ENCODE results near the gene DDX47.

Gene DDX47

GRCh38 chr12:12786351-12786705 is 26.8 kb upstream of the DDX47 start:
- H3K9me3 ChIP-seq (ENCODE audit: insufficient read depth, low read depth, low read length), result no peaks in the 10 kb centered on the region
- H3K27ac ChIP-seq (ENCODE audit: low read depth, low read length), result no peak overlapping the region
- H3K9ac ChIP-seq (ENCODE audit: low read depth, low read length), result peak overlapping the region; percentile 77; the same call in 1 of the 2 replicates
- H3K27me3 ChIP-seq (ENCODE audit: insufficient read depth, low read length), result peaks cover 43% of the 10 kb centered on the region
- WGBS, result 54% methylated on average over 4 of the region's 4 CpGs
- peaks cover 19% of the 10 kb centered on the region; the same call in 1 of the 2 replicates for H3K4me1 ChIP-seq (ENCODE audit: insufficient read depth, low read length)
- H3K36me3 ChIP-seq (ENCODE audit: insufficient read depth, low read length), result no peaks in the 10 kb centered on the region
- peak overlapping the region; percentile 63 for H3K4me3 ChIP-seq (ENCODE audit: low read length)

DNA sequence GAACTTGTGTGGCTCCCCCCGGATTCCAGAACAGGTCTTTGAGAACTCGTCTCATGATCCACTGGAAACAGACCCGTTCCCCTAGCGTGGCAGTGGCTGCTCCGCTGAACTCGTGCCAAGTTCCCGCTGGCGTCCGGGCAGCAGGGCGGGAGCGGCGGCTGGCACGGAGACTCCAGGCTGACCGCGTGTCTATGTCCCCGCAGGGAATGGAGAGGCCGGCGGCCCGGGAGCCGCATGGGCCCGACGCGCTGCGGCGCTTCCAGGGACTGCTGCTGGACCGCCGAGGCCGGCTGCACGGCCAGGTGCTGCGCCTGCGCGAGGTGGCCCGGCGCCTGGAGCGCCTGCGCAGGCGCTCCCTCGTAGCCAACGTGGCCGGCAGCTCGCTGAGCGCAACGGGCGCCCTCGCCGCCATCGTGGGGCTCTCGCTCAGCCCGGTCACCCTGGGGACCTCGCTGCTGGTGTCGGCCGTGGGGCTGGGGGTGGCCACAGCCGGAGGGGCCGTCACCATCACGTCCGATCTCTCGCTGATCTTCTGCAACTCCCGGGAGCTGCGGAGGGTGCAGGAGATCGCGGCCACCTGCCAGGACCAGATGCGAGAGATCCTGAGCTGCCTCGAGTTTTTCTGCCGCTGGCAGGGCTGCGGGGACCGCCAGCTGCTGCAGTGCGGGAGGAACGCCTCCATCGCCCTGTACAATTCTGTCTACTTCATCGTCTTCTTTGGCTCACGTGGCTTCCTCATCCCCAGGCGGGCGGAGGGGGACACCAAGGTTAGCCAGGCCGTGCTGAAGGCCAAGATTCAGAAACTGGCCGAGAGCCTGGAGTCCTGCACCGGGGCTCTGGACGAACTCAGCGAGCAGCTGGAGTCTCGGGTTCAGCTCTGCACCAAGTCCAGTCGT is 26.2 kb upstream of the DDX47 start:
- Histone ChIP-seq H3K4me3 (ENCODE audit: low read length) (peak overlapping the region; percentile 63), H3K9me3 (ENCODE audit: insufficient read depth, low read depth, low read length) (no peaks in the 10 kb centered on the region), H3K27me3 (ENCODE audit: insufficient read depth, low read length) (peaks cover 43% of the 10 kb centered on the region), H3K4me1 (ENCODE audit: insufficient read depth, low read length) (peaks cover 22% of the 10 kb centered on the region; the same call in 1 of the 2 replicates), H3K36me3 (ENCODE audit: insufficient read depth, low read length) (no peaks in the 10 kb centered on the region), H3K27ac (ENCODE audit: low read depth, low read length) (no peak overlapping the region), H3K9ac (ENCODE audit: low read depth, low read length) (peak overlapping the region; percentile 77)
- 17% methylated on average over 80 of the region's 80 CpGs for WGBS

DNA sequence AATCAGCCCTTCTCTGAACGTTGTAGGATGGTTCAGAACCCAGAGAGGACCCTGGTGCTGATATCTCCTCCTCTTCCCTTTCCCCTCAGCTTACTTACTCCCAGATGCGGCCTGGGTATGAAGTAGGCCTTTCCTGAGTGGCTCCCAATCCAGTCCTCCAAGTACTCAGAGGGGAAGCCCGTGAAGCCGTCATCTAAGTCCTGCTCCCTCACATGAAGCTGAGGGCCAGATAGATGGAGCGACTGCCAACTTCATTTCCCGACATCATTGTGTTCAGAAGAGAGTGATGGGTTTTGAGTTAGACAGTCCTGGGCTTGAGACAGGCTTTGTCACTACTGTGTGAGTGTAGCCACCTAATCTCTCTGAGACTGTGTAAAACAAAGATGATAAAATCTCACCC is 25.0 kb upstream of the DDX47 start:
- Histone ChIP-seq H3K4me3 (ENCODE audit: low read length) (no peak overlapping the region), H3K4me1 (ENCODE audit: insufficient read depth, low read length) (peaks cover 22% of the 10 kb centered on the region; the same call in 1 of the 2 replicates), H3K27ac (ENCODE audit: low read depth, low read length) (no peak overlapping the region), H3K9ac (ENCODE audit: low read depth, low read length) (no peak overlapping the region), H3K27me3 (ENCODE audit: insufficient read depth, low read length) (peaks cover 43% of the 10 kb centered on the region), H3K9me3 (ENCODE audit: insufficient read depth, low read depth, low read length) (no peaks in the 10 kb centered on the region), H3K36me3 (ENCODE audit: insufficient read depth, low read length) (no peaks in the 10 kb centered on the region)
- WGBS, result 87% methylated on average over 6 of the region's 6 CpGs

GRCh38 chr12:12788675-12789368 is 24.3 kb upstream of the DDX47 start:
- Histone ChIP-seq H3K4me1 (ENCODE audit: insufficient read depth, low read length) (peaks cover 22% of the 10 kb centered on the region; the same call in 1 of the 2 replicates), H3K36me3 (ENCODE audit: insufficient read depth, low read length) (no peaks in the 10 kb centered on the region), H3K9me3 (ENCODE audit: insufficient read depth, low read depth, low read length) (no peaks in the 10 kb centered on the region), H3K27me3 (ENCODE audit: insufficient read depth, low read length) (peaks cover 40% of the 10 kb centered on the region), H3K4me3 (ENCODE audit: low read length) (no peak overlapping the region), H3K27ac (ENCODE audit: low read depth, low read length) (no peak overlapping the region), H3K9ac (ENCODE audit: low read depth, low read length) (no peak overlapping the region)
- WGBS, result 18% methylated on average over 9 of the region's 9 CpGs

- Histone ChIP-seq H3K9ac (ENCODE audit: low read depth, low read length) (no peak overlapping the region), H3K4me3 (ENCODE audit: low read length) (no peak overlapping the region), H3K27me3 (ENCODE audit: insufficient read depth, low read length) (peaks cover 27% of the 10 kb centered on the region), H3K4me1 (ENCODE audit: insufficient read depth, low read length) (peaks cover 11% of the 10 kb centered on the region; the same call in 1 of the 2 replicates), H3K36me3 (ENCODE audit: insufficient read depth, low read length) (no peaks in the 10 kb centered on the region), H3K27ac (ENCODE audit: low read depth, low read length) (no peak overlapping the region), H3K9me3 (ENCODE audit: insufficient read depth, low read depth, low read length) (no peaks in the 10 kb centered on the region)
- WGBS, result 94% methylated on average over 4 of the region's 4 CpGs
These were observed 22.2 kb upstream of the DDX47 start for GRCh38 chr12:12790956-12791355.

DNA sequence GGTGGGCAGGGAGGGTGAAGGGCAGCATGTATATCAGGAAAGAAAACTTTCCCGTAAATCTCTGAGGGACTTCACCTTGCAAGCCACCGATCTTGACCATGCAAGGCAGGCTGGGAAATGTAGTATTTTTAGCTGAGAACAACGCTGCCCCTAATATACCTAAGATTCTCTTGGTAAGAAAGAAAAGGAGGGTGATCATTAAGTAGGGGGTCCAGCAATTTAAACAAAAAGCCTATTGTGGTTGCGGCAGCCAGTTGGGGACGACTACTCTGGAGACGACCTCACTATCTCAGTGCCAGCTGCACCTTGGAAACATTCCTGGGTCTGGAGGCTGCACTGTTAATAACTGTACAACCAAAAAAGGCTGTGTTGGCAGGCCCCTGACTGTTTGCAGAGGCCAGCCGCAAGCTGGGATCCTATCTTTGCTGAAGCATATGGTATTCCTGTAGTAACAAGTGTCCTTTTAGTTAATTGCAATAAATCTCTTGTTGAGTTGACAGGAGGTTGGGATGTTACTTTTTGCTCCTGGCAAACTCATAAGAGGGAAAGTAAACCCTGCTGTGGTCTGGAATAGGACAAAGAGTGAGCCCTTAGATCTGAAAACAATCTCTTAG is 21.3 kb upstream of the DDX47 start:
- Histone ChIP-seq H3K4me3 (ENCODE audit: low read length) (no peak overlapping the region), H3K4me1 (ENCODE audit: insufficient read depth, low read length) (peaks cover 3% of the 10 kb centered on the region; the same call in 1 of the 2 replicates), H3K36me3 (ENCODE audit: insufficient read depth, low read length) (no peaks in the 10 kb centered on the region), H3K27ac (ENCODE audit: low read depth, low read length) (no peak overlapping the region), H3K9ac (ENCODE audit: low read depth, low read length) (no peak overlapping the region), H3K9me3 (ENCODE audit: insufficient read depth, low read depth, low read length) (no peaks in the 10 kb centered on the region), H3K27me3 (ENCODE audit: insufficient read depth, low read length) (peaks cover 19% of the 10 kb centered on the region)
- 57% methylated on average over 7 of the region's 7 CpGs for WGBS

GRCh38 chr12:12792421-12792820 is 20.7 kb upstream of the DDX47 start:
- H3K27ac ChIP-seq (ENCODE audit: low read depth, low read length), result no peak overlapping the region

GRCh38 chr12:12794686-12795085 is 18.5 kb upstream of the DDX47 start:
- Histone ChIP-seq H3K27me3 (ENCODE audit: insufficient read depth, low read length) (no peaks in the 10 kb centered on the region), H3K36me3 (ENCODE audit: insufficient read depth, low read length) (no peaks in the 10 kb centered on the region), H3K4me3 (ENCODE audit: low read length) (no peak overlapping the region), H3K27ac (ENCODE audit: low read depth, low read length) (no peak overlapping the region), H3K9me3 (ENCODE audit: insufficient read depth, low read depth, low read length) (no peaks in the 10 kb centered on the region), H3K4me1 (ENCODE audit: insufficient read depth, low read length) (peaks cover 3% of the 10 kb centered on the region; the same call in 1 of the 2 replicates), H3K9ac (ENCODE audit: low read depth, low read length) (no peak overlapping the region)
- 94% methylated on average over 2 of the region's 2 CpGs for WGBS

More at GRCh38 chr12:12792421-12792820, 20.7 kb upstream of the DDX47 start:
- Histone ChIP-seq H3K27me3 (ENCODE audit: insufficient read depth, low read length) (peaks cover 13% of the 10 kb centered on the region), H3K9me3 (ENCODE audit: insufficient read depth, low read depth, low read length) (no peaks in the 10 kb centered on the region), H3K36me3 (ENCODE audit: insufficient read depth, low read length) (no peaks in the 10 kb centered on the region), H3K4me1 (ENCODE audit: insufficient read depth, low read length) (peaks cover 3% of the 10 kb centered on the region; the same call in 1 of the 2 replicates), H3K4me3 (ENCODE audit: low read length) (no peak overlapping the region), H3K9ac (ENCODE audit: low read depth, low read length) (no peak overlapping the region)
- WGBS, result 92% methylated on average over 6 of the region's 6 CpGs

DNA sequence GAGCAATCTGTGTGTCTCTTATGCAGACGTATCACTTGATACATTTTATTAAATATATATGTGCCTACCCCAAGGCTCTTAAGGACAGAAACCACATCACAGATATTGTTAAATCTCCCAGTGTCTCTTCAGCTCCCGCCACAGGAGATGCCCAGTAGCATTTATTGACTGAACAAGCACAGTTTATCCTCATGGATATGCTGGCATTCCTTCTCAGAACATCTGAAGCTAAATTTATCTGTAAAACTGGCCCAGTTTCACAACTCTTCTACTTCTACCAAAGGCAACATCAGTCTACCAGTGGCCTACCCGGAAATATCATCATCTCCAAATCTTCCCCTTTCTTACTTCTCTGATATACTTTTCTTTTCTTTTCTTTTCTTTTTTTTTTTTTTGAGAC is 17.0 kb upstream of the DDX47 start:
- peaks cover 3% of the 10 kb centered on the region; the same call in 1 of the 2 replicates for H3K4me1 ChIP-seq (ENCODE audit: insufficient read depth, low read length)
- H3K4me3 ChIP-seq (ENCODE audit: low read length), result no peak overlapping the region
- 69% methylated on average over 3 of the region's 3 CpGs for WGBS

DNA sequence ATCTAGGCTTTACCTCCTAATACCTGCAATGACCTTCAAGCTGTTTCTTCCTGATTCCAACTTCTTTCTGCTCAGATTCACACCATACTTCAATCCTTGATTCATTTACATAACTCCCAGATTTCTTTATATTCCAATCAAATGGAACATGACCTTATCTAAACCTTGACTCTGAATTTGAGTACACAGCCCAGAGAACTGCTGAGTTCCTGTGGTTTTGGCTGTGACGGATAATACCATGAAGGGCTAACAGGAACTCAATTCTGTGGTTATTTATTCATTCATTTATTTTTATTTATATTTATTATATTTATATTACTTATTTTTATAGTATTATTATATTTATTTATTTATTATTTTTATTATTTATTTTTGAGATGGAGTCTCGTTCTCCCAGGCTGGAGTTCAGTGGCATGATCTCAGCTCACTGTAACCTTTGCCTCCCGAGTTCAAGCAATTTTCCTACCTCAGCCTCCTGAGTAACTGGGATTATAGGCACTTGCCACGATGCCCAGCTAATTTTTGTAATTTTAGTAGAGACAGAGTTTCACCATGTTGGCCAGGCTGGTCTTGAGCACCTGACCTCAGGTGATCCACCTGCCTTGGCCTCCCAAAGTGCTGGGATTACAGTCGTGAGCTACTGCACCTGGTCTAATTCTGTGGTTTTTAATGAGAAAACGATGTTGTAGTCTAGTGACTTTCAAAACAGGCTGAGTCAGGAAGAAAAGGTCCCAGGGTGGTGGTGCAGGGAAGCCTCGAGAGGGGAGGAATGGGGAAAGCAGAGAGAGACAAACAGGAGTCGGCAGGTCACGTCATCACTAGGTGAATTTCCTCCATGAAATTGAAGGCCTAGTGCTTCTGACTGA is 16.0 kb upstream of the DDX47 start:
- H3K36me3 ChIP-seq (ENCODE audit: insufficient read depth, low read length), result no peaks in the 10 kb centered on the region
- WGBS, result 94% methylated on average over 9 of the region's 9 CpGs
- H3K4me1 ChIP-seq (ENCODE audit: insufficient read depth, low read length), result no peaks in the 10 kb centered on the region
- H3K27me3 ChIP-seq (ENCODE audit: insufficient read depth, low read length), result no peaks in the 10 kb centered on the region
- no peak overlapping the region for H3K4me3 ChIP-seq (ENCODE audit: low read length)
- H3K27ac ChIP-seq (ENCODE audit: low read depth, low read length), result no peak overlapping the region
- H3K9me3 ChIP-seq (ENCODE audit: insufficient read depth, low read depth, low read length), result no peaks in the 10 kb centered on the region
- H3K9ac ChIP-seq (ENCODE audit: low read depth, low read length), result no peak overlapping the region

More for the DNA sequence above, 17.0 kb upstream of the DDX47 start:
- no peaks in the 10 kb centered on the region for H3K27me3 ChIP-seq (ENCODE audit: insufficient read depth, low read length)
- no peaks in the 10 kb centered on the region for H3K9me3 ChIP-seq (ENCODE audit: insufficient read depth, low read depth, low read length)
- no peak overlapping the region for H3K27ac ChIP-seq (ENCODE audit: low read depth, low read length)
- H3K36me3 ChIP-seq (ENCODE audit: insufficient read depth, low read length), result no peaks in the 10 kb centered on the region
- H3K9ac ChIP-seq (ENCODE audit: low read depth, low read length), result no peak overlapping the region
